ENCODE measurements around the gene SIL1. TPM values are rescaled to one million over a fixed set of nuclear protein-coding genes. Genes with fewer than 3 reads are reported as not detected.

SIL1 gene
- total RNA-seq, 4 donors from 2014 or later, result 28.6 to 48.1 (median 36.5) TPM

- peaks cover 5 to 65% of the 10 kb centered on the region in 2 donors for H3K36me3 ChIP-seq
- H3K9me3 ChIP-seq, result no peaks in the 10 kb centered on the region
- WGBS, 2 donors (ENCODE audit: low coverage in 1 of 2), result 73 to 85% methylated on average over 3 to 4 of the region's 10 CpGs
- no peak for TF ChIP-seq POLR2A (IDR thresholded peaks at IDR 0.05)
- no peak for TF ChIP-seq POLR2AphosphoS5 (IDR thresholded peaks at IDR 0.05)
- TF ChIP-seq, protein P1, sequence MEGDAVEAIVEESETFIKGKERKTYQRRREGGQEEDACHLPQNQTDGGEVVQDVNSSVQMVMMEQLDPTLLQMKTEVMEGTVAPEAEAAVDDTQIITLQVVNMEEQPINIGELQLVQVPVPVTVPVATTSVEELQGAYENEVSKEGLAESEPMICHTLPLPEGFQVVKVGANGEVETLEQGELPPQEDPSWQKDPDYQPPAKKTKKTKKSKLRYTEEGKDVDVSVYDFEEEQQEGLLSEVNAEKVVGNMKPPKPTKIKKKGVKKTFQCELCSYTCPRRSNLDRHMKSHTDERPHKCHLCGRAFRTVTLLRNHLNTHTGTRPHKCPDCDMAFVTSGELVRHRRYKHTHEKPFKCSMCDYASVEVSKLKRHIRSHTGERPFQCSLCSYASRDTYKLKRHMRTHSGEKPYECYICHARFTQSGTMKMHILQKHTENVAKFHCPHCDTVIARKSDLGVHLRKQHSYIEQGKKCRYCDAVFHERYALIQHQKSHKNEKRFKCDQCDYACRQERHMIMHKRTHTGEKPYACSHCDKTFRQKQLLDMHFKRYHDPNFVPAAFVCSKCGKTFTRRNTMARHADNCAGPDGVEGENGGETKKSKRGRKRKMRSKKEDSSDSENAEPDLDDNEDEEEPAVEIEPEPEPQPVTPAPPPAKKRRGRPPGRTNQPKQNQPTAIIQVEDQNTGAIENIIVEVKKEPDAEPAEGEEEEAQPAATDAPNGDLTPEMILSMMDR (IDR thresholded peaks at IDR 0.05), result no peak
- no peak for TF ChIP-seq EP300 (IDR thresholded peaks at IDR 0.05)
- peaks cover 0 to 7% (median 0%) of the 10 kb centered on the region in 3 donors for H3K4me1 ChIP-seq
- H3K4me3 ChIP-seq, result no peak overlapping the region
- peak overlapping the region in 1 of 4 donors; percentile 24 for H3K27ac ChIP-seq
- ATAC-seq, result no peak
- no peaks in the 10 kb centered on the region for H3K27me3 ChIP-seq
Measured at GRCh38 chr5:138935466-138935865, 262.7 kb downstream of the SIL1 start.

GRCh38 chr5:138934971-138935370 is 263.2 kb downstream of the SIL1 start:
- ATAC-seq, result no peak
- WGBS, 2 donors (ENCODE audit: low coverage in 1 of 2), result 78 to 85% methylated on average over 4 to 9 of the region's 12 CpGs
- peaks cover 5 to 70% of the 10 kb centered on the region in 2 donors for H3K36me3 ChIP-seq
- H3K4me3 ChIP-seq, result no peak overlapping the region
- TF ChIP-seq, protein P1 (IDR thresholded peaks at IDR 0.05), result no peak
- peak; percentile 12 for TF ChIP-seq POLR2AphosphoS5 (IDR thresholded peaks at IDR 0.05)
- H3K27me3 ChIP-seq, result no peaks in the 10 kb centered on the region
- H3K4me1 ChIP-seq, result peaks cover 0 to 7% (median 0%) of the 10 kb centered on the region in 3 donors
- H3K27ac ChIP-seq, result no peak overlapping the region
- H3K9me3 ChIP-seq, result no peaks in the 10 kb centered on the region

DNA sequence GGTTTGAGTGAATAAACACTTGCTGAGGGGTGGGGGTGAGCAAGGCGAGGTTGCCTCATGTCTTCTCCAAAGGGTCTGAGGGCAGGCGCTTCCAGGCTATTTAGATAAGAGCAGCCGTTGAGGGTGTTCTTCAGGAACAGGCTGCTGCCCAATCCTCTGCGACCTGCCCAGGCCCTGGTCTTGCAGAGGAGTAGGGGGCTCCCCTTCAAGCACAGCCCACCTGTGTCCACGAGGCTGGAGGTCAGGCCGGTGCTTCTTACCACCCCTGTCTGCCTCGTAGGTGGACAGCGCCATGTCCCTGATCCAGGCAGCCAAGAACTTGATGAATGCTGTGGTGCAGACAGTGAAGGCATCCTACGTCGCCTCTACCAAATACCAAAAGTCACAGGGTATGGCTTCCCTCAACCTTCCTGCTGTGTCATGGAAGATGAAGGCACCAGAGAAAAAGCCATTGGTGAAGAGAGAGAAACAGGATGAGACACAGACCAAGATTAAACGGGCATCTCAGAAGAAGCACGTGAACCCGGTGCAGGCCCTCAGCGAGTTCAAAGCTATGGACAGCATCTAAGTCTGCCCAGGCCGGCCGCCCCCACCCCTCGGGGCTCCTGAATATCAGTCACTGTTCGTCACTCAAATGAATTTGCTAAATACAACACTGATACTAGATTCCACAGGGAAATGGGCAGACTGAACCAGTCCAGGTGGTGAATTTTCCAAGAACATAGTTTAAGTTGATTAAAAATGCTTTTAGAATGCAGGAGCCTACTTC is 264.5 kb downstream of the SIL1 start:
- ATAC-seq, result no peak
- WGBS, 2 donors (ENCODE audit: low coverage in 1 of 2), result 85 to 91% methylated on average over 7 to 8 of the region's 18 CpGs
- TF ChIP-seq EP300 (IDR thresholded peaks at IDR 0.05), result no peak
- TF ChIP-seq POLR2AphosphoS5 (IDR thresholded peaks at IDR 0.05), result no peak
- TF ChIP-seq POLR2A (IDR thresholded peaks at IDR 0.05), result no peak
- TF ChIP-seq, protein P1 (IDR thresholded peaks at IDR 0.05), result no peak
- Histone ChIP-seq H3K27me3 (no peaks in the 10 kb centered on the region), H3K36me3 (peaks cover 5 to 82% of the 10 kb centered on the region in 2 donors), H3K9me3 (no peaks in the 10 kb centered on the region), H3K4me1 (peaks cover 0 to 12% (median 0%) of the 10 kb centered on the region in 3 donors), H3K27ac (no peak overlapping the region), H3K4me3 (no peak overlapping the region)

DNA sequence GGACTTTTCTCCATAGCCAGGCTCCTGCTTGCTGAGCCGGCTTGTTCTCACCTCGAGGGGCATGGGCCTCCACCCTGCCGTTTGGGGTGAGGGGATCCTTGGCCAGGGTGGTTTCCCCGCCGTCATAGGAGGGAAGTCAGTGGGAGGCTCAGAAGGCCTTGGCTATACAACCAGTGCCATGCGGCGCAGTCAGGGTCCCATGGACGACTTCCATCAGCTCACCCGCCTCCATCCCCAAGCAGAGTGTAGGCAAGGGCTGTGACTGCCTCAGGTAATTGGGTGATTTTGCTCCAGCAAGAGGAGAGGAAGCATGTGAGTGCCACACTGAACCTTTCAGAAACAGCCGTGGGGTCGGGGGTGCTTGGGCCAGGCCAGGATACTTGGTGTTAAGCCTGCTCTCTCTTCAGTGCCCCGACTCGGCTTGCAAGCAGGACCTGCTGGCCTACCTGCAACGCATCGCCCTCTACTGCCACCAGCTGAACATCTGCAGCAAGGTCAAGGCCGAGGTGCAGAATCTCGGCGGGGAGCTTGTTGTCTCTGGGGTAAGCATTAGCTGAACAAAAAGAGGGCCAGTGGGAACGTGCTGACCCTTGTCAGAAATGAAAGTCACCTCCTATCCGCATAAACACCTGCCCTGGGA is 265.9 kb downstream of the SIL1 start:
- no peak overlapping the region for H3K27ac ChIP-seq
- 80 to 90% methylated on average over 2 to 7 of the region's 20 CpGs for whole genome bisulfite sequencing, 2 donors (ENCODE audit: low coverage in 1 of 2)
- peaks cover 5 to 91% of the 10 kb centered on the region in 2 donors for H3K36me3 ChIP-seq
- no peak for TF ChIP-seq POLR2AphosphoS5 (IDR thresholded peaks at IDR 0.05)
- no peak for TF ChIP-seq EP300 (IDR thresholded peaks at IDR 0.05)
- TF ChIP-seq POLR2A (IDR thresholded peaks at IDR 0.05), result no peak
- TF ChIP-seq, protein P1 (IDR thresholded peaks at IDR 0.05), result no peak
- no peaks in the 10 kb centered on the region for H3K27me3 ChIP-seq
- no peak for ATAC-seq
- no peak overlapping the region for H3K4me3 ChIP-seq
- no peaks in the 10 kb centered on the region for H3K9me3 ChIP-seq
- H3K4me1 ChIP-seq, result peaks cover 0 to 23% (median 4%) of the 10 kb centered on the region in 3 donors

All from gastroesophageal sphincter (tissue), 4 donors.